22Rv1 (cell line): ENCODE data around the gene MAGI3.

Experiments
- CTCF ChIP-seq: fragments of 450-650 bp; IDR thresholded peaks from 2 replicates; pipeline ENCODE4 v1.5.1; 2017; ENCODE audit warnings: mild to moderate bottlenecking
- ZFX ChIP-seq: fragments of 450-650 bp; IDR thresholded peaks from 2 replicates; pipeline ENCODE4 v1.6.1; 2017; ENCODE audit warnings: antibody characterized with exemption, borderline replicate concordance

GRCh38 chr1:113659035-113659434 is 268.7 kb downstream of the MAGI3 start:
- TF ChIP-seq CTCF, result no peak
- TF ChIP-seq ZFX, result no peak
